Measurements from ENCODE around the gene PSMB2.

DNA sequence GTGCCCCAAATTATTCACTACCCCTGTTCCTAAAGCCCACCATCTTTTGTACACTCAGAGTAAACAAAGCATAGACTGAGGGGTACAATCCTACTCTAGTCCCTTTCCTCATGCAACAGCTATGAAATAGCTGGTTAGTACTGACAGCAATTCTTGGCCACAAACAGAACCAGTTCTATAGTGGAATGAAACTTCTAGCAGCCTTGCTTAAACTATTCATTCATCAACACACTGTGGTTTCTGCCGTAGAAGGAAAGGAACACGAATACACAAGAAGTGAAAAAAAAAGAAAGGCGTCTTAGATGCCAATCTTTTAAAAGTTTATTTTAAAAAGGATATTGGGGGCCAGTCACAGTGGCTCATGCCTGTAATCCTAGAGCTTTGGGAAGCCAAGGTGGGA is 9.9 kb downstream of the PSMB2 start:
- TF ChIP-seq, protein P1, sequence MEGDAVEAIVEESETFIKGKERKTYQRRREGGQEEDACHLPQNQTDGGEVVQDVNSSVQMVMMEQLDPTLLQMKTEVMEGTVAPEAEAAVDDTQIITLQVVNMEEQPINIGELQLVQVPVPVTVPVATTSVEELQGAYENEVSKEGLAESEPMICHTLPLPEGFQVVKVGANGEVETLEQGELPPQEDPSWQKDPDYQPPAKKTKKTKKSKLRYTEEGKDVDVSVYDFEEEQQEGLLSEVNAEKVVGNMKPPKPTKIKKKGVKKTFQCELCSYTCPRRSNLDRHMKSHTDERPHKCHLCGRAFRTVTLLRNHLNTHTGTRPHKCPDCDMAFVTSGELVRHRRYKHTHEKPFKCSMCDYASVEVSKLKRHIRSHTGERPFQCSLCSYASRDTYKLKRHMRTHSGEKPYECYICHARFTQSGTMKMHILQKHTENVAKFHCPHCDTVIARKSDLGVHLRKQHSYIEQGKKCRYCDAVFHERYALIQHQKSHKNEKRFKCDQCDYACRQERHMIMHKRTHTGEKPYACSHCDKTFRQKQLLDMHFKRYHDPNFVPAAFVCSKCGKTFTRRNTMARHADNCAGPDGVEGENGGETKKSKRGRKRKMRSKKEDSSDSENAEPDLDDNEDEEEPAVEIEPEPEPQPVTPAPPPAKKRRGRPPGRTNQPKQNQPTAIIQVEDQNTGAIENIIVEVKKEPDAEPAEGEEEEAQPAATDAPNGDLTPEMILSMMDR (IDR thresholded peaks at IDR 0.05; ENCODE audit: borderline replicate concordance, extremely low read depth, low read length, poor library complexity, severe bottlenecking) = no peak
- TF ChIP-seq EZH2 (IDR thresholded peaks at IDR 0.05; ENCODE audit: borderline replicate concordance, low read depth, low read length, severe bottlenecking) = no peak
